NOMO-1 treated with dmso at 0.1 percent for 144 hours (cell line): ENCODE data around the gene UNC13A.
A peak's percentile ranks its signal among the peaks of the same experiment; 100 is the strongest.

ENCODE experiments used
- DNase-seq: peaks from one replicate; lab custom pipeline; 2025; ENCODE audit not compliant: unreplicated experiment; lab: John Stamatoyannopoulos, UW

Gene UNC13A

DNA sequence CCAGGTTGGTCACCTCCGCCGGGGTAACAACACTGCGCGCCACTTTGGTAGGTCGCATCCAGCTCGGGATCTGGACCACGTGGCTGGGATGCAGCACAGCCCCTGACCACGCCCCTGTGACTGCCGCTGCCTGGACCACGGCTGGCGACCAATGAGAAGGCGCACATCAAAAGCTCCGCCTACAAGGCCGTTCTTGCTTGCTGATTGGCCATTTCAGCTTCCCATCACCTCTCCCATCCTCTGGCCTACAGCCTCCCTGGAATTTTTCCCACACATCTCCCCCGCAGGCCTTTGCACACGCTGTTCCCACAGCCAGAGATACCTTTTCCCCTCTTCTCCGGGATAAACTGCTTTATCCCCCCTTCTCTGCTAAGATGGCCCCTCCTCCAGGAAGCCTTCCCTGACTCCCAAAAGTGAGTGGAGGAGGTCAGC lies 18.6 kb upstream of the UNC13A start:
- DNase-seq, result no peak

DNA sequence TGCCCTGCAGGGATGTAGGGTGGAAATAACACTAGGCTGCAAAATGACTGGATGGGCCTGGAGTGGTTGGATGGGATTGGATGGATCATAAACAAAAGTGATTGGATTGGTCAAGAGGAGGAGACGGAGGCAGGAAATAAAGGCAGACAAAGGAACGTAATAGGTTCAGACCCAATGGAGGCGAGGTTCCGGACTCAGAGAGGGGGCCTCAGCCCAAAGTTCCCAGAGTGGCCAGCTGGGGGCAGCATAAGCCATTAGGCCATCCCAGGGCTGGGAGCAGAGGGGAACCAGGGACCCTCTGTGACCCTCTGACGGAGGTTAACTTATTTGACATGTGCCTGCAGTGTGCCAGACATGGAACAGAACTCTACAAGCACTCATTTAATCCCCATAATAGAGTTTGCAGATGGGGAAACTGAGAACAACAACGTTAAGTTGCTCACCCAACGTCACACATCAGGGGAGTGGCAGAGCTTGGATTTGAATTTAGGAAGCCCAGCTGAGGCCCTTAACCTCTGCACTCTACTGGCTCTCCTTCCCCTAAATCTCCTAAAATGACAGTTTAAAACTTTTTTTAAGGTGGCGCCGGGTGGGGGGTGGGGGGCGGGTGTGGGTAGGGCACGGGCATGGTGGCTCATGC lies 15.8 kb upstream of the UNC13A start:
- no peak for DNase-seq

DNA sequence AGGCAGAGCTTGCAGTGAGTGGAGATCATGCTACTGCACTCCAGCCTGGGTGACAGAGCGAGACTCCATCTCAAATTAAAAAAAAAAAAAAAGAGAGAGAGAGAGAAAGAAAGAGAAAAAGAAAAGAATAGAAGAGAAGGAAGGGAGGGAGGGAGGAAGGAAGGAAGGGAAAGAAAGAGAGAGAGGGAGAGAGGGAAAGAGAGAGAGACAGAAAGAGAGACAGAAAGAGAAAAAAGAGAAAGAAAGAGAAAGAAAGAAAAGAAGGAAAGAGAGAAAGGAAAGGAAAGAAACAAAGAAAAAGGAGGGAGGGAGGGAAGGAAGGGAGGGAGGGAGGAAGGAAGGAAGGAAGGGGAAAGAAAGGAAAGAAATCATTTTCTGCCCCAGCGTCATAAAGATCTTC lies 7.0 kb upstream of the UNC13A start:
- no peak for DNase-seq

DNA sequence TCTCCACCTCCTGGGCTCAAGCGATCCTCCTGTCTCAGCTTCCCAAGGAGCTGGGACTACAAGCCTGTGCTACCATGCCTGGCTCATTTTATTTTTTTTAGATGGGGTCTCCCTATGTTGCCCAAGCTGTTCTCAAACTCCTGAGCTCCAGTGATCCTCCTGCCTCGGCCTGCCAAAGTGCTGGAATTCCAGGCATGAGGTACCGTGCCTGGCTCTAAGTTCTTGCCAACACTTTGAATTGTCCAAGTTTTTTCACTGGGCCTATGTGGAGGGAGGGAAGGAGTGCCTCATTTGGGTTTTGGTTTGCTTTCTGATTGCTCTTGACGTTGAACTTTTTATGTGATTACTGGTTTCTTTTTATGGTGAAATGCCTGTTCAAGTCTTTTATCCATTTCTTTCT lies 4.4 kb upstream of the UNC13A start:
- no peak for DNase-seq

DNA sequence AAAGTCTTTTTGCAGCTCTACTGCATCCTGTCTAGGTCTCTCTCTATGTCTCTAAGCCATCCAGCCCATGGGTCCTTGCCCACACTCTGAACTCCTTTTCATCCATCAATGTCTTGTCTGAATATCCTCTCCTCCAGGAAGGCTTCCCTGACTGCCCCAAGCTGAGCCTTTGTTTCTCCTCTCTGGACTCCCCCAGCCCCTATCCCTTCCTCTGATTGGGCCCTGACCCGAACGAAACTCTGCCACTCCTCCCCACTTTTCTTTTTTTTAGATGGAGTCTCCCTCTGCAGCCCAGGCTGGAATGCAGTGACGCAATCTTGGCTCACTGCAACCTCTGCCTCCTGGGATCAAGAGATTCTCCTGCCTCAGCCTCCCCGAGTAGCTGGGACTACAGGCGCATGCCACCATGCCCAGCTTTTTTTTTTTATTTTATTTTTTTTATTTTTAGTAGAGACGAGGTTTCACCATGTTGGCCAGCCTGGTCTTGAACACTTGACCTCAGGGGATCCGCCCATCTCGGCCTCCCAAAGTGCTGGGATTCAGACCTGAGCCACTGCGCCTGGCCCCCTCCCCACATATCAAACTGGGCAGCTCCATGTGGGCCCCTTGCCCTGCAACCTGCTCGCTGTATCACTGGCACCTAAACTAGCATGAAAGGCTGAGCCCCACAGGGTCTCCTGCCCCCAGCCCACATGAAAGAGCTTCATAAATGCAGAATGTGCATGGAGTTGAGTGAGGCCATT lies 870 bp upstream of the UNC13A start:
- no peak for DNase-seq

DNA sequence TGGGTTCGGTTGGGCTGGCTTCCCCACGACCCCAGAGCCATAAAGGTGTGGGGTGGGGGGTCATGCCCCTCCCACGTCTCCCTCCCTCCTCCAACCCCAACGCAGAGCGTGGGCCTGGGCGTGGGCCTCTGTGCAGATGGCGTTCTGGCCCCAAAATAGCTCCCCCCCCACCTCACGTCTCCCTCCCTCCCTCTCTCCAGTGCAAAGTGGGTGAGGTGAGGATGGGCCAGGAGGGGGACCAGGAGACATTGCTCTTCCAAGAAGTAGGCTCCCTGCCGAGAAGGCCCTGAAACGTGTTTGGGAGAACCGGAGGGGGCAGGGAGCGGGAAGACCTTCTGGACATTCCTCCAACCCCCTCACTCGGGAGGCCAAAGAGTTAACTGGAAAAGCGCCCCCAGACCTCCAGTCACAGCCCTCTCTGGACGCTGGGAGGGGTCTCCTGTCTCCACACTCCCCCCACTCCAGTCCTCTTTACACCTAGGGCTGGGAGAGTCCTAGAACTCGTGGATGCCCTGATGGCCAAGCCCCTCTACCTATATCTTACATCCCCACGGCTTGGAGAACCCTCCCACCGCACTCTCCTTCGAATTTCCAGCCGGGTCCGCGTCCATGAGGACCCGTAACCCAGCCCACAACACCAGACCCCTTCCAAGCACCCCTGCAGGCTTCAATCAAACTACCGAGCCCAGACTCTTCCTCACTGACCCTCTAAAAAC lies 855 bp downstream of the UNC13A start:
- no peak for DNase-seq

DNA sequence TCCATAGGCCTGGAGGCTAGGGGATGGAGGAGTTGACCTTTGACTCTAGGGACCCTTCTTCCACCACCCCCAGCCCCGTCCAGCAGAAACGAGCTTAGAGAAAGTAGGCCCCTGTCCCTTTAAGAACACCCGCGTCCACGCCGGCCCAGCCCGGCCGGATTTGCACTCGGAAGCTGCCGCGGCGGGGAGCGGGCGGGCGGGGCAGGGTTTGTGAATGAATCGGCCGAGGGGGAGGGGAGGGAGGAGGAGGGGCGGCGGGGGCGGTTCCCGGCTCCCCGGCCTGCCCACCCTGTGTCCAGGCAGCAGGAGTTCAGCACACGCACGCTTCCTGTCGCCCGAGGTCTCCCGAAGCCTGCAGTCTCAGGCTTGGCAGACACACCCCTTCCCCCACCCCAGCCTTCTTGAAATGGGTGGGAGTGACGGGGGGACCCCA lies 1.5 kb downstream of the UNC13A start:
- DNase-seq, result no peak

DNA sequence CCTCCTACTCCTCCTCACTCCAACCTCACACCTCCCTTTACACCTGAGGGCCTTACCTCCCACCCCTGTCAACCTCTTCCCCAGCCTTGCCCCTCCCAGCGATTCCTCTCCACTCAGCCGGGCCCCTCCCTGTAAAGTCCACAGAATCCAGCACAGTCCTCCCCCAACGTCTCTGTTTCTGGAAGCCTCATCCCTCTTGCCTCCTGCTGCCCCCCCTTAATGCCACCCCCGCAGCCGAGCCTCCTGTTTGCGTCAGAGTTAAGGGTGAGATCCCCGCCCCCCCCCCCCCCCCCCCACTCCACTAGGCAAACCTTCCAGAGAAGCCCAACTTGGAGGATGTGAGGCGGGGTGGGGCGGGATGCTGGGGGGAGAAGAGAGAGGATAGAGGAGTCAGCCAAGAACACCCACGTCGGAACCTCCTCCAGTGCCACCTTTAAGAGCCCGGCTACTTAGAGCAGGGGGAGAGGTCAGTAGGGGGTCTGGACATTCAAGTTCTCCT lies 2.1 kb downstream of the UNC13A start:
- no peak for DNase-seq

DNA sequence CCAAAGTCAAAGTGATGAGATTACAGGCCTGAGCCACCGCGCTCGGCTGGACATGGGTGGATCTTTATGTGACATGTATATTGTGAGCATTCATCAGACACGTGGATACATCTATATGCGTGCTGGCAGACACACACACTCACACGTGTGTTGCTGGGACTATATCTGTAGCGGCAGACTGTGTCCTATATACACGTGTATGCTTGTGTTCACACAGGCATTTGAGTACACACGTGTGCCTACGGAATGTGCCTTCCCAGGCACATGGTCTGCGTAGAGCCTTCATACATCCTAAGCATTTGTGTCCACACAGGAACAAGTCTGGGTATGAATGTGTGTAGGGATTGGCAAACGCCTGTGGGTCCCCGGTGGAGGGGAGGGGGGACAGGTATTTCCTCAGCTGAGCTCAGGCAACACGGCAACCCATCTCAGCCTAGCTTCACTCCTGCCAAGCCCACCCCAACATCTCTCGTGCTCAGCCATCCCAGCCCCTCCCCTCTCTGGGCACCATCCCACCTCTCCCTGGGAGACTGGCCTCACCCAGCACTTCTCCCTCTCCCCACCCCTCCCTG lies 2.6 kb downstream of the UNC13A start:
- no peak for DNase-seq

DNA sequence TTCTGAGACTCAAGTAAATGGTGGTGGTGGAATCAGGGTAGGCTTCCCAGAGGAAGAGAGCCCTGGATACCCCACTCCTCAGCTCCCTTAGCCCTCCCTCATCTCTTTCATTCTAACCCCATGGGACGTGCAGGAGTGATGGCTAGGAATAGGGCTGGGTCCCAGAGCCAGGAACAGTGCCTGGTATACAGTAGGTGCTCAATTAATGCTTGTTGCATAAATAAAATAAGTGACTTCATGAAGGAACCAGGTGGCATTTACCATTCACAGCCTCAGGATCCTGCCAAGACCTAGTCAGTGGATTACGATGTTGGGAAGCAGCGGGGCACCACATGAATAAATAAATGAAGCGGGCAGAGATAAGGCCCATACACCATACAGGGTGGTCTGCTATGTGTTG lies 3.9 kb downstream of the UNC13A start:
- DNase-seq, result no peak

DNA sequence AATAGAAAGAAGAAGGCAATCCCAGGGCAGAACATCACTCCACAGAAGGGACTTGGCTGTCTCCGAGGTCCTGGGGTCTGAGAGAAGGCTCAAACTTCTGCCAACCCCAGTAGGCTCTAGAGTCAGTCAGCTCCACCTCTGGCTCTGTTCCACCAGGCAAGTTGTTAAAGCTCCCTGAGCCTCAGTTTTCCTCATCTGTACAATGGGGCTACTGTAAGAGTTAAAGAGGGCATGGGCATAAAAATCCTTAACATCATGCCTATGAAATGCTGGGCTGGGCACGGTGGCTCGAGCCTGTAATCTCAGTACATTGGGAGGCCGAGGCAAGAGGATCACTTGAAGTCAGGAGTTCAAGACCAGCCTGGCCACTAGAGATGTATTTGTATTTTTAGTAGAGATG lies 5.1 kb downstream of the UNC13A start:
- no peak for DNase-seq

DNA sequence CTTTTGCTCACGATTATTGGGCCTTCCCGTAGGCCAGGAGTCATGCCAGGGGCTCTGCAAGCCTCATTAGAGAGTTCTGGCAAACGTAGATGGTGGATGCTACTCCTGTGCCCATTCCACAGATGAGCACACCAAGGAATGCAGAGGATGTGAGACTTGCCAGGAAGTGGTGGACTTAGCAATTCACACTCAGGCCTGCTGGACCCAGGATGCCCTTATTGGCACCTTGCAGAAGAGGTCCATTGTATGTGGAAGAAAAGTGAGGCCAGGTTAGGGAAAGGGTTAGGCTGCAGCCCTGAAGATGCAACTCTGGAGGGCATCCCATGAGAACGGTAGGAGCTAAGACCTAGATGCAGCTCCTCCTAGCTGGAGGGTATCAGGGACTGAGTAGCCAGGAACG lies 5.9 kb downstream of the UNC13A start:
- DNase-seq, result no peak

DNA sequence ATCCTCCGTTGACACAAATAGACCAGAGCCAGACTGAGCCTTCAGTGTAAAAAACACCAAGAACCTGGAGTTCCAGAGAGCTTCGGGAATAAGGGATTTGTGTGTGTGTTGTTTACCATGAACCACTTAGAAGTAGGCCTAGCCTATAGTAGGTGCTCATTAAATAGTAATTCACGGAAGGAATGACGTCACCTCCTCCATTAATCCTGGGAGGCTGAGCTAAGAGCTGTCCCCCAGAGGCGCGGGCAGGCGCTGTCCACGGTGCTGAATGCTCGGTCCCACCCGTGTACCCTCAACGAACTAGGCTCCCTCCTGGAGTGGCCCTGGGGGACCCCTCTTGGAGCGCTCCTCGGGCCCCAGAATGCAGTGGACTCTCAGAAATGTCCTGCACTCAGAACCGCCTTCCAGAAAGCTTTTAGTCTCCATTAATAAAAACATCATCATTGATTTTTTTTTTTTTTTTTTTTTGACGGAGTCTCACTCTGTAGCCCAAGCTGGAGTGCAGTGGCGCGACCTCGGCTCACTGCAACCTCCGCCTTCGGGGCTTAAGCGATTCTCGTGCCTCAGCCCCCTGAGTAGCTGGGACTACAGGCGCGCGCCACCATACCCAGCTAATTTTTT lies 6.5 kb downstream of the UNC13A start:
- DNase-seq, result no peak

DNA sequence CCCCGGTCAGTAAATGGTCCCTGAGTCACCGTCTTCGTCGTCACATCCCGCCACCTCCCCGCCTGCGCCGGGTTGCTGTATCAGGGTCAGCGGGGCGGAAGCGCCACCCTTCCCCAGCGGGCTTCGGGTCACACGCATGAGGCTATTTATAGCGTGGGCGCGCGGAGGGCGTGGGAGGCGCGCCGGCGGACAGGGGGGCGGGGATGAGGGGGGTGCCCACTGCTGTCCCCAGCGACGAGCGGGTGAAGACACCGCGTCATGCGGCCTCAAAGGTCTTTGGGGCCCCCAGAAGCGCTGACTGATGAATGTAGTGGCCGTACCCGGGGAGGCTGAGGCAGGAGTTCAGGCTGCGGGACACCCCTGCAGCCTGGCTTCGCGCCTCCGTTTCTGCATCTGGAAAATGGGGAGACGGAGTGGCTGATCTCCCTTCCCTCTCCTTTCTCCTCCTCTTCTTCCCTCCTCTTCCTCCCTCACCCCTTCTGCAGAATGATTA lies 7.9 kb downstream of the UNC13A start:
- peak; percentile 57 for DNase-seq

DNA sequence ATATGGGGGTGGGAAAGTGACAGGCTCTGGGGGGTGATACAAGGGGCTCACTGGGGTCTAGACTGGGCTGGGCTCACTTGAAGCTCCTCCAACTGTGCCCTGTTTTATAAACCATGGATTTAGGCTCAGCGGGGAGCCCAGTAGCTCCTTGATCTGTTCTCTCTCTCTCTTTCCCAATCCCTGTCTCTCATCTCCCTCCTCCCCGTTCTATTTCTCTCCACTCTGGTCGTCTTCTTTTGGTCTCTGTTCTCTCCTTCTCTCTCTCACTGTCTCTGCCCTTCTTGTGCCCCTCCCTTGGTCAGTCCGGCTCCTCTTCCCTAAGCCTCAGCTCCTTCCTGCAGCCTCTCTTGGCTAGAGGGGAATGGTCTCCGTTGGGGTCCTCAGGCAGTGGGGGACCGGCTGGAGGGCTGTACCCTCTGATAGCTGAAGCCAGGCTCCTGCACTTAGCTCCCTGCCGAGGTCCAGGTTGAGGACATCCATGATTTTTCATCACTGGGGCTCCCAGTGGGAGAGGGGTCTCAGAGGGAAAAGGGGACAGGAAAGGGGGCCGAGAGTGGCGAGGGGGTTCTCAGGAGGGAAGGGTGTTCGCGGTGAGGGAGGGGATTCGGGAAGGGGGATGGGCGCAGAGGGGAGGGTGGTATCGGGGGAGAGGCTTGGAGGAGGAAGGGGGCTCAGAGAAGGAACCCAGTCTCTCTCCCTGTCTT lies 8.5 kb downstream of the UNC13A start:
- DNase-seq, result no peak

DNA sequence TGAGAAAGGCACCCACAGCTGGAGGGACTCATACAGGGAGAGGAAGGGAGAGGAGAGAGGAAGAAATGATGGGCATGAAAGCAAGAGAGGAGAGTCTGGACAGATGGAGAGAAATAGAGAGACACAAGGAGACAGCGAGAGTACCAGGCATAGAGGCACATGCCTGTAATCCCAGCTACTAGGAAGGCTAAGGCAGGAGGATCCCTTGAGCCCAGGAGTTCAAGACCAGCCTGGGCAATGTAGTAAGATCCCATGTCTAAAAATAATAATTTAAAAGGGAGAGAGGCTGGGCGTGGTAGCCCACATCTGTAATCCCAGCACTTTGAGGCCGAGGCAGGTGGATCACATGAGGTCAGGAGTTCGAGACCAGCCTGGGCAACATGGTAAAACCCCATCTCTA lies 9.3 kb downstream of the UNC13A start:
- DNase-seq, result no peak

DNA sequence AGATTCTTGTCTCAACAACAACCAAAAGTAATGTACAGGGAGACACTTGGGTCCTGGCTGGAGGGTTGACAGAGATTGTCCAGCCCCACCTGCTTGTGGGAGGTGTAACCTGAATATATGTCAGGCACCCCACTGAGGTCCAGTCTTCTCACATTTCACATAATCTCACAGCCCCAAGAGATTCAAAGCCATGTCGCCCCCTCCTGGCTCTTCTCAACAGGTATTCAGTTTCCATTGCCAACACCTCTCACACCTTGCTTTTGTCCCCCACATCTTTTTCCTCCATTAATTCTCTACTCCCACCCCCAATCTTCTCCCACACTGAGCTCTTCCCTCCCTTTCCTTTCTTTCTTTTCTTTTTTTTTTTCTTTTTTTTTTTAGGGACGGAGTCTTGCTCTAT lies 11.2 kb downstream of the UNC13A start:
- no peak for DNase-seq

DNA sequence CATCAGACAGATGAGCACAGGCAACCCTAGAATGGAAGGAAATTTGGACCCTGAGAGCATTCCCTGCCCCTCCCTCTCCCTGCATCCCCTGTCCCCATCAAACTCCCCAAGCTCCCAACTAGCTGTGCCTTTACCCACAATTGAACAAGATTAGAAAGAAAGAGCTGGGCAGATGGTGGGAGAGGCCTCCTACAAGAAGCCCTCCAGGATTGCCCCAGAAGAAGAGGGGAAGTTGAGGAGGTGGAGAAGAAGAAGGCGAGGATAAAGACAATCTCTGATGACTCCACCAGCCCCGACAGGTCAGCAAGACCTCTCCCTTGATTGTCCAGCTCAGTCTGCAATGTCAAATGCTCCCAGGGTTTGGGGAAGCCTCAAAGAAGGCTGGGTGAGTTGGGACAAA lies 11.9 kb downstream of the UNC13A start:
- DNase-seq, result no peak

DNA sequence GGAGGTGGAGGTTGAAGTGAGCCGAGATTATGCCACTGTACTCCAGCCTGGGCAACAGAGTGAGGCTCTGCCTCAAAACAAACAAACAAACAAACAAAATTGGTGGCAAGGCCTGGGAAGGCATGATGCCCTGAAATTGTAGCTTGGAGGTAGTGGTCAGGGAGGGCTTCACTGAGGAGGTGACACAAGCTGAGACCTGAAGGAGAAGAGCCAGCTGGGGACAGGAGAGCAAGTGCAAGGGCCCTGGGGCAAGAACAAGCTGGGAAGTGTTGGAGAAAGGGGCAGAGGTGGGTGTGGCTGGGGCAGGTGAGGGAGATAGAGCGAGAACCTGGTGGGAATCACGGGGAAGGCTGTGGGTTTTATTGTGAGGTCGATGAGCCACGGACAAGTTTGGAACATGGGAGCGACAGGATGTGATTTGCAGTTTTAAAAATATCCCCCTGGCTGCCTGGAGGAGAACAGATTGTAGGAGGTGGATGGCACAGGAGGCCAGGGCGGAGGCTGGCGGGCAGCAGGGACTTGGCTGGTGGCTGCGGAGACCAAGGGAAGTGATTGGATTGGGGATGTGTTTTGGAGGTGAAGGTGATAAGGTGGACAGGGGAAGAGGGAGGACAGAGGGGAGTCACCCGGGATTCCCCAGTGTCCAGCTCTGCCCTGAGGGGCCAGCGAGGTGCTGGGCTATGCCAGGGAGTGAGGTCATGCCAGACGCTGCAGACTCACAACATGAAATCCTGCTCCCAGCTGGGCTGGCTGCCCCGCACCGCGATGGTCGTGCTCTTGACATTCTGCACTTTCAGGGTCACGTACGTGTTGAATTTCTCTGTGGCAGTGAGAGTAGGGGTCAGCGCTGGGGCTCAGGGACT lies 14.0 kb downstream of the UNC13A start:
- no peak for DNase-seq

DNA sequence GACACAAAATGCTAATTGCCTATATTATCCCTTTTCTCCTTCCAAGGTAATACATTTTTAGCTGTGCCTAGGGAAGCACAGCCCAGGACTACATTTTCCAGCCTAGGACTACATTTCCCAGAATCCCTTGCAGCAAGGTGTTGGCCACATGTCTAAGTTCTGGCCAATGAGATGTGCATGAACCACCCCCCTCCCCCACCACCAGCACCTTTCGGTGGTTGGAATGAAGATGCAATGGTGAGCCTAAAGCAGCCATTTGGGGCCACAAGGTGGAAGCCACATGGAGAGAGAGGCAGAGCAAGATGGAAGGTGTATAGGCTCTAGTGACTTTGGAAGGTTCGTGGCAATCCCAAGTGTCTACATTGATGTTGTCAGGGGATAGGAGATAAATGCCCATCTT lies 16.2 kb downstream of the UNC13A start:
- DNase-seq, result no peak
